Measurements from ENCODE around the gene BTBD3.
A peak's percentile ranks its signal among the peaks of the same experiment; 100 is the strongest.

The BTBD3 gene

DNA sequence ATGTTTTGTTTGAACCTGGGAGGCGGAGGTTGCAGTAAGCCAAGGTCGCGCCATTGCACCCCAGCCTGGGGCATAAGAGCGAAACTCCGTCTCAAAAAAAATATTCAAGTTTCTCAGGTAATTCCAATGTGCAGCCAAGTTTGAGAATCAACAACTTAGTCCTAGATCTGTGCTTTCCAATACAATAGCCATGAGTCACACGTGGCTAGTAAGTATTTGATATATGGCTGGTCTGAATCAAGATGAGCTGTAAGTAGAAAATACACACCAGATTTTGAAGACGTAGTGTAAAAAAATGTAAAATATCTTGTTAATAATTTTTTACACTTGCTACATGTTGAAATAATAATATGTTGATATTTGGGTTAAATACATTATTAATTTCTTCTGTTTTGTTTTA is 35.0 kb upstream of the BTBD3 start:
- no peak overlapping the region for H3K4me3 ChIP-seq (ENCODE audit: low read depth, low read length)
- TF ChIP-seq POLR2A (IDR thresholded peaks at IDR 0.05; ENCODE audit: extremely low read depth, insufficient read length): no peak
- TF ChIP-seq MYC (IDR thresholded peaks at IDR 0.05; ENCODE audit: low read depth, low read length): no peak
- TF ChIP-seq, protein P1, sequence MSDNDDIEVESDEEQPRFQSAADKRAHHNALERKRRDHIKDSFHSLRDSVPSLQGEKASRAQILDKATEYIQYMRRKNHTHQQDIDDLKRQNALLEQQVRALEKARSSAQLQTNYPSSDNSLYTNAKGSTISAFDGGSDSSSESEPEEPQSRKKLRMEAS (IDR thresholded peaks at IDR 0.05; ENCODE audit: low read depth, low read length): no peak
- TF ChIP-seq, protein P2, sequence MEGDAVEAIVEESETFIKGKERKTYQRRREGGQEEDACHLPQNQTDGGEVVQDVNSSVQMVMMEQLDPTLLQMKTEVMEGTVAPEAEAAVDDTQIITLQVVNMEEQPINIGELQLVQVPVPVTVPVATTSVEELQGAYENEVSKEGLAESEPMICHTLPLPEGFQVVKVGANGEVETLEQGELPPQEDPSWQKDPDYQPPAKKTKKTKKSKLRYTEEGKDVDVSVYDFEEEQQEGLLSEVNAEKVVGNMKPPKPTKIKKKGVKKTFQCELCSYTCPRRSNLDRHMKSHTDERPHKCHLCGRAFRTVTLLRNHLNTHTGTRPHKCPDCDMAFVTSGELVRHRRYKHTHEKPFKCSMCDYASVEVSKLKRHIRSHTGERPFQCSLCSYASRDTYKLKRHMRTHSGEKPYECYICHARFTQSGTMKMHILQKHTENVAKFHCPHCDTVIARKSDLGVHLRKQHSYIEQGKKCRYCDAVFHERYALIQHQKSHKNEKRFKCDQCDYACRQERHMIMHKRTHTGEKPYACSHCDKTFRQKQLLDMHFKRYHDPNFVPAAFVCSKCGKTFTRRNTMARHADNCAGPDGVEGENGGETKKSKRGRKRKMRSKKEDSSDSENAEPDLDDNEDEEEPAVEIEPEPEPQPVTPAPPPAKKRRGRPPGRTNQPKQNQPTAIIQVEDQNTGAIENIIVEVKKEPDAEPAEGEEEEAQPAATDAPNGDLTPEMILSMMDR (IDR thresholded peaks at IDR 0.05; ENCODE audit: low read depth, low read length): no peak
- no peak for DNase-seq (ENCODE audit: low read depth)

DNA sequence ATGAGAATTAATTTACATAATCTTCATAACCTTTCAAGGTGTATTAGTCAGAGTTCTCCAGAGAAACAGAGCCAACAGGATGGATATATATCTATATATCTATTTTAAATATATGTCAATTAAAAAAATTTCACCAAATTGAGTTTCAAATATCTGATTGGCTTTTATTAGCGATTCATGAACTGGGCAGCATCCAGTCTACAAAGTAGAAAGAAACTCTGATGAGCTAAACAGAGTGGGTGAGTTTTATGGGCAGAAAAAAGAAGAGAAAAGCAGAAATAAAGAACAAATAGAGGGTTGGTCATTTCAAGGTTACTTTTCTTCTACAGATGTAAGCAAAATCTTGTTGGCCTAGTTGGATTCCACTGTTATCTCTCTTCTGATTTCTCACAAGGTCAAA is 29.0 kb upstream of the BTBD3 start:
- TF ChIP-seq, protein P2 (IDR thresholded peaks at IDR 0.05; ENCODE audit: low read depth, low read length): no peak
- TF ChIP-seq, protein P1 (IDR thresholded peaks at IDR 0.05; ENCODE audit: low read depth, low read length): no peak
- no peak for TF ChIP-seq POLR2A (IDR thresholded peaks at IDR 0.05; ENCODE audit: extremely low read depth, insufficient read length)
- TF ChIP-seq MYC (IDR thresholded peaks at IDR 0.05; ENCODE audit: low read depth, low read length): no peak
- no peak overlapping the region for H3K4me3 ChIP-seq (ENCODE audit: low read depth, low read length)
- no peak for DNase-seq (ENCODE audit: low read depth)

DNA sequence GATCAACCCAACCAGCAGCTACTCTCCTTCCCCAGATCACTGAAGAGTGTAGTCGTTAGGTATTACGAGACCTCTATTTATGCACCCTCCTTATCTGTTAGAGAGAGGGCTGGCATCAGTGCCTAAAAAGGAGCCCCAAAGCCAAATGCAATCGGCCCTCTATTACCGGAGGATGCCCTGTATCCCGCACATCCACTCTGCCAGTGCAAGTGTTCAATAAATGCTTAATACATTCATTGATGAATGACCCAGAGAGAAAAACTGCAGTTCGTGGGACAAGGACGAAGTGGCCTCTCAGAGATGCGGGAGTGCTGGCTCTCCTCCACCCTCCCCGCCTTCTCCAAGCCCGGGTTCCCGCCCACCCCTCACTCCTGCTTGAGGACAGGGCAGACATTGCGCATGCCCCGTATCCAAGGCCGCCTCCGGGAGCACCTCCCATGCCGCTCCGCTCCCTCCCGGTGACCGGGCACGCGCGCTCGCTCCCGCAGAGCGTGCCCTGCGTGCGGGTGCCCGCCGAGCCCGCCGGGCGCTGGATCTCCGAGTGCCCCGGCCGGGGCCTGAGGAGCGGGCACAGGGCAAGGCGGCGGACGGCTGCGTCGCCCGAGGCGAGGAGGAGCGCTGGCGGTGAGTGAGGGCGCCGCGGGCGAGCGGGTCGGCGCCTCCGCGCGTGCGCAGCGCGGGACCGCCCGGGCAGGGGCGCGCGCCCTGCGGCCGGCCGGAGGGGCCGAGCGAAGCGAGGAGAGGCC is 27.2 kb upstream of the BTBD3 start:
- peak overlapping the region; percentile 22 for H3K4me3 ChIP-seq (ENCODE audit: low read depth, low read length)
- DNase-seq (ENCODE audit: low read depth): peak; percentile 93

DNA sequence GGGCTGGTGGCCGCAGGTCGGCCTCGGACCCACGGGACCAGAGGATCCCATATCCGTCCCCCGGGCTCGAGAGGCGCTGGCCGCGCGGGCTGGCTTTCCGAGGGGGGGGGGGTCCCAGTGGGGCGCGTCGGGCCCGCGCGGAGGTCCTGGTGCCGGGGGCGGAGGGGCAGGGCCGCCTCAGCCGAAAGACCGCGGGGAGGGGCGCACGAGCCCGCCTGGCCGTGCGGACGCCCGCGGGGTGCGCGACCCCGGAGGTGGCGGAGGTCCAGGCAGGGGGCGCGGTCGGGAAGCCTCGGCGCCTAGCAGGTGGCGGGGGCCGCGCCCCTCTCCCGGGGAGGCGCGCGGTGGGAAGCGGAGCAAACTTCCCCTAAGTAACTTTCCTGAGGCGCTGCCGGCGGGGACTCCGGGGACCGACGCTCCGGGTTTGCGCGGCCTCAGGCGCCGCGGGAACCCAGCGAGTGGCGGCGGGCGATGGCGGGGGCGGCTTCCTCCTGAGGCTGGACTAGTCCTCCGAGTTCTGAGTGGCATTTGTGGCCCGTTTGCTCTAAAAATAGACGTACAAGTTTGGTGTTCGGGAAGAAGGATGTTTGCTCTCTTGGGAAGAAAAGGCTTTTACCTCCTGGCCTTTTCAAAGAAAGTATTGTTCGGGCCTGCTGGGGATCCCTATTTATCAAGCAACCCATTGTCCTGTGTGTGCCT is 26.5 kb upstream of the BTBD3 start:
- TF ChIP-seq, protein P1 (IDR thresholded peaks at IDR 0.05; ENCODE audit: low read depth, low read length): 0 out of 2 replicates have a peak, but pooled peaks have one; percentile 27
- TF ChIP-seq, protein P2 (IDR thresholded peaks at IDR 0.05; ENCODE audit: low read depth, low read length): no peak
- TF ChIP-seq MYC (IDR thresholded peaks at IDR 0.05; ENCODE audit: low read depth, low read length): peak; percentile 53
- peak; percentile 86 for DNase-seq (ENCODE audit: low read depth)
- H3K4me3 ChIP-seq (ENCODE audit: low read depth, low read length): peak overlapping the region; percentile 88

More for the DNA sequence above, 27.2 kb upstream of the BTBD3 start:
- TF ChIP-seq MYC (IDR thresholded peaks at IDR 0.05; ENCODE audit: low read depth, low read length) (no peak), POLR2A (IDR thresholded peaks at IDR 0.05; ENCODE audit: extremely low read depth, insufficient read length) (peak; percentile 52)
- TF ChIP-seq, protein P1 (IDR thresholded peaks at IDR 0.05; ENCODE audit: low read depth, low read length): peak; percentile 68
- TF ChIP-seq, protein P2 (IDR thresholded peaks at IDR 0.05; ENCODE audit: low read depth, low read length): no peak

DNA sequence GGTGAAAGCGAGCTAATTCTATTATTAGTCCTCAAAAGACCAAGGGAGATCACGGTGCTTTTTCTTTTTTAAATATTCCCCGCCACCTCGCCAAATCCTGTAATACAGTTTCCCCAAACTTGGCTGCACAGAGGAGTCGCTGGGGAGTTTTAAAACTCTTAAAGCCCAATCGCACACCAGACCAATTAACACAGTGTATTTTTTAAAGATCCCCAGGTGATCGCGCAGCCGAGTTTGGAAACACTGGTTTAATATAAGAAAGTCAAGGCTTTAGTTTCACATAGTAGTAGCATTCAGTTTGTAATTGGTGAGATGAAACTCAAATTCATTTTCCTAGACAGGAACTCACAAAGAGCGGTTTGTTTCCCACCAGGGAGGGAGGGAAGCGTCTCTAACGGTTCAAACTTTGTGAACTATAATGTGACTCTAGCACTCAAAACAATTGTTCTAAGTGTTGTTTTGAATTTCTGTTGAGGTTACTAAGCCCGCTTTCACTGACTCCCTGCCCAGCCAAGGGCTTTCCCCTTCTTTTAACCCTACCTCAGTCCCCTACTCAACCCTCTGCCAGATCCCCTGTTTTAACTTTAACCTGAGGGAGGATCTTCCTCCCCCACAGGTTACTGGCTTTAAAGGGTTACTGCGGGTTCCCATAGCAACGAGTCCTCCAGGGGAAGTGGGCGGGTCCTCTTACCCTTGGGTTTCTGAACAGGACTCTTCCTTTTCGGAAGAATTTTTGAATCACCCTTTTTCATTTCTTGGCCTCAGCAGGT is 25.7 kb upstream of the BTBD3 start:
- TF ChIP-seq, protein P1 (IDR thresholded peaks at IDR 0.05; ENCODE audit: low read depth, low read length): 0 out of 2 replicates have a peak, but pooled peaks have one; percentile 11
- TF ChIP-seq POLR2A (IDR thresholded peaks at IDR 0.05; ENCODE audit: extremely low read depth, insufficient read length) (no peak), MYC (IDR thresholded peaks at IDR 0.05; ENCODE audit: low read depth, low read length) (no peak)
- H3K4me3 ChIP-seq (ENCODE audit: low read depth, low read length): peak overlapping the region; percentile 88
- peak; percentile 89 for DNase-seq (ENCODE audit: low read depth)

Data from NB4 (cell line).